HepG2 (cell line): ENCODE results near the gene SLC28A1. TPM values are rescaled to one million over a fixed set of nuclear protein-coding genes. Genes with fewer than 3 reads are reported as not detected.

ENCODE experiments used
- EHMT2 ChIP-seq: fragments of 200-600 bp; sonication (generic); IDR thresholded peaks from 2 replicates; pipeline ENCODE4 v1.7.0; 2017; ENCODE audit warnings: antibody characterized with exemption, low read depth, low read length, borderline replicate concordance
- FOXA3 ChIP-seq: IDR thresholded peaks from 2 replicates; pipeline ENCODE4 v1.6.1; 2016; ENCODE audit warnings: missing genetic modification reagents, missing compliant biosample characterization
- GLMP ChIP-seq: sonication (generic); formaldehyde crosslinking; IDR thresholded peaks from 2 replicates; pipeline ENCODE4 v1.9.0; 2021; ENCODE audit warnings: missing genetic modification reagents, mild to moderate bottlenecking, borderline replicate concordance
- HMGXB4 ChIP-seq, 2 experiments: sonication (generic) in 1 of 2; formaldehyde crosslinking in 1 of 2; IDR thresholded peaks; 2 replicates each; pipeline versions ENCODE4 v1.4.0 to v1.6.1; 2018 to 2020; ENCODE audit warnings: missing genetic modification reagents in 2 of 2, borderline replicate concordance in 1 of 2, low read depth in 1 of 2, mild to moderate bottlenecking in 1 of 2, missing biosample characterization in 1 of 2
- KAT7 ChIP-seq: IDR thresholded peaks from 2 replicates; pipeline ENCODE4 v1.6.1; 2018; ENCODE audit warnings: borderline replicate concordance, missing compliant biosample characterization
- KLF15 ChIP-seq: sonication (generic); formaldehyde crosslinking; IDR thresholded peaks from 2 replicates; pipeline ENCODE4 v1.8.1; 2023; ENCODE audit warnings: borderline replicate concordance, mild to moderate bottlenecking, inconsistent platforms, missing genetic modification reagents, mixed read lengths
- NFATC3 ChIP-seq: sonication (generic); formaldehyde crosslinking; IDR thresholded peaks from 2 replicates; pipeline ENCODE4 v1.5.1; 2020; ENCODE audit warnings: mild to moderate bottlenecking, missing genetic modification reagents
- POLR2AphosphoS5 ChIP-seq: IDR thresholded peaks from 2 replicates; pipeline ENCODE4 v1.6.1; 2012; ENCODE audit warnings: low read depth, low read length
- SAFB2 ChIP-seq: sonication (generic); formaldehyde crosslinking; IDR thresholded peaks from 2 replicates; pipeline ENCODE4 v1.5.1; 2020; ENCODE audit warnings: missing genetic modification reagents, low read depth, mild to moderate bottlenecking, borderline replicate concordance
- SOX13 ChIP-seq, 3 experiments: fragments of 450-650 bp in 1 of 3; sonication (generic) in 1 of 3; formaldehyde crosslinking in 1 of 3; IDR thresholded peaks in 2 of 3; conservative IDR thresholded peaks in 1 of 3; 2 replicates each; pipeline versions ENCODE4 v1.5.0 to v1.6.1; 2016 to 2020; ENCODE audit warnings: antibody characterized with exemption in 1 of 3, mild to moderate bottlenecking in 1 of 3, missing compliant biosample characterization in 1 of 3, missing genetic modification reagents in 1 of 3, moderate library complexity in 1 of 3
- SSRP1 ChIP-seq: IDR thresholded peaks from 2 replicates; pipeline ENCODE4 v1.6.1; 2016; ENCODE audit warnings: control low read depth
- TBP ChIP-seq: sonication (generic); formaldehyde crosslinking; IDR thresholded peaks from 2 replicates; pipeline ENCODE4 v1.5.0; 2020; ENCODE audit warnings: missing genetic modification reagents
- THRA ChIP-seq: sonication (generic); formaldehyde crosslinking; IDR thresholded peaks from 2 replicates; pipeline ENCODE4 v1.4.0; 2020; ENCODE audit warnings: missing genetic modification reagents, borderline replicate concordance
- U2AF1 ChIP-seq: fragments of 200-400 bp; formaldehyde crosslinking; optimal IDR thresholded peaks from 2 replicates; pipeline ENCODE3; 2017; ENCODE audit warnings: mild to moderate bottlenecking, low read depth, low read length
- U2AF2 ChIP-seq: fragments of 200-400 bp; formaldehyde crosslinking; IDR thresholded peaks from 2 replicates; pipeline ENCODE4 v1.6.1; 2017; ENCODE audit warnings: low read depth, mild to moderate bottlenecking, low read length
- WIZ ChIP-seq: sonication (generic); formaldehyde crosslinking; IDR thresholded peaks from 2 replicates; pipeline ENCODE4 v1.5.1; 2020; ENCODE audit warnings: mild to moderate bottlenecking, missing genetic modification reagents
- ZBTB7B ChIP-seq: sonication (generic); formaldehyde crosslinking; IDR thresholded peaks from 2 replicates; pipeline ENCODE4 v1.4.0; 2020; ENCODE audit warnings: missing genetic modification reagents
- ZNF17 ChIP-seq: sonication (generic); formaldehyde crosslinking; IDR thresholded peaks from 2 replicates; pipeline ENCODE4 v1.5.0; 2020; ENCODE audit warnings: mild to moderate bottlenecking, missing genetic modification reagents
- ZNF205 ChIP-seq: IDR thresholded peaks from 2 replicates; pipeline ENCODE4 v1.6.1; 2018; ENCODE audit warnings: missing biosample characterization, missing genetic modification reagents
- ZNF207 ChIP-seq: fragments of 450-650 bp; IDR thresholded peaks from 2 replicates; pipeline ENCODE4 v1.6.1; 2016; ENCODE audit warnings: antibody characterized with exemption, borderline replicate concordance
- ZNF281 ChIP-seq: sonication (generic); formaldehyde crosslinking; IDR thresholded peaks from 2 replicates; pipeline ENCODE4 v1.4.0; 2020; ENCODE audit warnings: missing genetic modification reagents, borderline replicate concordance
- ZNF570 ChIP-seq: sonication (generic); formaldehyde crosslinking; IDR thresholded peaks from 2 replicates; pipeline ENCODE4 v1.4.0; 2020; ENCODE audit warnings: mild to moderate bottlenecking, missing genetic modification reagents, borderline replicate concordance
- polyA plus RNA-seq, 8 experiments: library from polyadenylated mRNA; depleted of rRNA in 3 of 8; stranded (reverse) in 7 of 8; unstranded in 1 of 8; fragments of >200 nt; fragmentation: Illumina TruSeq in 4 of 8; extraction: Trizol in 4 of 8; gene quantifications; 2 replicates each; pipeline versions ENCODE4 v1.2.1 to v1.2.3, GENCODE V29; 2011 to 2016; ENCODE audit warnings: low read depth in 4 of 8, missing spikeins in 1 of 8, mixed read lengths in 1 of 8; ENCODE audit not compliant: insufficient read depth in 1 of 8
- total RNA-seq, 5 experiments: library from RNA; depleted of rRNA; stranded (reverse); fragments of >200 nt; fragmentation: Illumina TruSeq; extraction: Trizol; gene quantifications; 2 replicates each; pipeline ENCODE4 v1.2.3, GENCODE V29; 2016; ENCODE audit warnings: low read depth in 1 of 5

Gene SLC28A1
- total and polyA plus RNA-seq, 2 of the 13 experiments (the other 11 are each of a cell fraction or from before 2014, with no cell fraction given) = 0.31 to 5.8 TPM

GRCh38 chr15:84914909-84915605 is 30.6 kb downstream of the SLC28A1 start (continued):
- TF ChIP-seq ZNF570 (CRISPR knock-in tag) = no peak
- no peak for TF ChIP-seq U2AF1
- TF ChIP-seq ZNF281 = peak; percentile 11; the same call in 1 of the 2 replicates
- TF ChIP-seq EHMT2 = no peak
- no peak for TF ChIP-seq GLMP (CRISPR knock-in tag)
- no peak for TF ChIP-seq TBP (CRISPR knock-in tag)
- TF ChIP-seq KLF15 (CRISPR knock-in tag) = no peak
- TF ChIP-seq SAFB2 = no peak; the same call in 1 of the 2 replicates
- TF ChIP-seq POLR2AphosphoS5 = peak; percentile 65; the same call in 1 of the 2 replicates
- no peak for TF ChIP-seq NFATC3 (CRISPR knock-in tag)
- no peak for TF ChIP-seq U2AF2
- TF ChIP-seq SSRP1 (CRISPR knock-in tag) = no peak
- peak; percentile 50; the same call in 1 of the 2 replicates for TF ChIP-seq THRA (CRISPR knock-in tag)
- TF ChIP-seq ZBTB7B (CRISPR knock-in tag) = peak; percentile 37; the same call in 1 of the 2 replicates
- TF ChIP-seq ZNF205 (CRISPR knock-in tag) = no peak
- TF ChIP-seq WIZ (CRISPR knock-in tag) = no peak
- TF ChIP-seq FOXA3 = peak; percentile 43; the same call in 1 of the 2 replicates
- TF ChIP-seq ZNF17 (CRISPR knock-in tag) = no peak
- TF ChIP-seq ZNF207 = no peak
- peak; percentile 54 to 55; a peak in 2 of 4 replicates for TF ChIP-seq HMGXB4 (CRISPR knock-in tag; IDR thresholded peaks at IDR 0.05; ENCODE audit: borderline replicate concordance in 1 of 2, low read depth in 1 of 2)
- no peak for TF ChIP-seq KAT7
- TF ChIP-seq SOX13 (IDR thresholded peaks at IDR 0.05) = no peak
- TF ChIP-seq SOX13 (CRISPR knock-in tag; conservative IDR thresholded peaks at IDR 0.05 in 1 of 2, IDR thresholded peaks at IDR 0.05 in 1 of 2) = peak in 1 of 2 experiments; percentile 73; a peak in 1 of 4 replicates
